Activated T-cell treated with anti-CD3 and anti-CD28 coated beads, Interleukin-2, amount 50 U/mL, for 24 hours (primary cell): ENCODE measurements around the gene GABRB1.
"Not testable (repeated sequence)": the region's sequence is repeated elsewhere in the genome, so short reads cannot be mapped to it uniquely, and the experiment has no call there.

Experiments
- DNase-seq: peaks from one replicate; pipeline ENCODE4 v3.0.0-alpha.2; 2020
- H3K27ac Mint-ChIP-seq: 2 replicates; pipeline ENCODE4 v1.8.0; 2020; ENCODE audit warnings: mild to moderate bottlenecking, mixed read lengths
- H3K27me3 Mint-ChIP-seq: 2 replicates; pipeline ENCODE4 v1.8.0; 2020; ENCODE audit warnings: mixed read lengths
- H3K36me3 Mint-ChIP-seq: 2 replicates; pipeline ENCODE4 v1.8.0; 2020; ENCODE audit warnings: low read depth, mixed read lengths
- H3K4me1 Mint-ChIP-seq: 2 replicates; pipeline ENCODE4 v1.8.0; 2020; ENCODE audit warnings: low read depth, mixed read lengths
- H3K4me3 Mint-ChIP-seq: 2 replicates; pipeline ENCODE4 v1.8.0; 2020; ENCODE audit warnings: mild to moderate bottlenecking, moderate library complexity, mixed read lengths
- H3K9me3 Mint-ChIP-seq: 2 replicates; pipeline ENCODE4 v1.8.0; 2020; ENCODE audit warnings: mixed read lengths

The GABRB1 gene

GRCh38 chr4:47290873-47291272 is 259.5 kb downstream of the GABRB1 start:
- not testable (repeated sequence) for DNase-seq, H3K4me3 Mint-ChIP-seq, H3K4me1 Mint-ChIP-seq, H3K9me3 Mint-ChIP-seq, H3K36me3 Mint-ChIP-seq, H3K27ac Mint-ChIP-seq
- H3K27me3 Mint-ChIP-seq: peaks cover 25% of the 10 kb centered on the region

GRCh38 chr4:47309165-47309564 is 277.8 kb downstream of the GABRB1 start:
- no peak for DNase-seq
- Mint-ChIP-seq H3K4me1 (no peaks in the 10 kb centered on the region), H3K27me3 (peaks cover 24% of the 10 kb centered on the region), H3K9me3 (no peaks in the 10 kb centered on the region), H3K27ac (no peak overlapping the region), H3K36me3 (no peaks in the 10 kb centered on the region), H3K4me3 (no peak overlapping the region)

GRCh38 chr4:47312170-47312569 is 280.8 kb downstream of the GABRB1 start:
- no peak overlapping the region for H3K4me3 Mint-ChIP-seq
- no peak for DNase-seq
- H3K27me3 Mint-ChIP-seq: peaks cover 28% of the 10 kb centered on the region
- peaks cover 4% of the 10 kb centered on the region for H3K4me1 Mint-ChIP-seq
- no peak overlapping the region for H3K27ac Mint-ChIP-seq
- no peaks in the 10 kb centered on the region for H3K36me3 Mint-ChIP-seq
- no peaks in the 10 kb centered on the region for H3K9me3 Mint-ChIP-seq

GRCh38 chr4:47313384-47313783 is 282.0 kb downstream of the GABRB1 start:
- H3K27me3 Mint-ChIP-seq: peaks cover 29% of the 10 kb centered on the region
- no peak overlapping the region for H3K27ac Mint-ChIP-seq
- no peaks in the 10 kb centered on the region for H3K36me3 Mint-ChIP-seq
- H3K4me1 Mint-ChIP-seq: peaks cover 4% of the 10 kb centered on the region
- H3K4me3 Mint-ChIP-seq: no peak overlapping the region
- no peaks in the 10 kb centered on the region for H3K9me3 Mint-ChIP-seq
- DNase-seq: no peak

GRCh38 chr4:47315346-47315745 is 284.0 kb downstream of the GABRB1 start:
- no peak for DNase-seq
- H3K27ac Mint-ChIP-seq: no peak overlapping the region
- no peaks in the 10 kb centered on the region for H3K9me3 Mint-ChIP-seq
- peaks cover 4% of the 10 kb centered on the region for H3K4me1 Mint-ChIP-seq
- no peaks in the 10 kb centered on the region for H3K36me3 Mint-ChIP-seq
- no peak overlapping the region for H3K4me3 Mint-ChIP-seq
- peaks cover 32% of the 10 kb centered on the region for H3K27me3 Mint-ChIP-seq

GRCh38 chr4:47326025-47326424 is 294.7 kb downstream of the GABRB1 start:
- Mint-ChIP-seq H3K27me3 (peaks cover 26% of the 10 kb centered on the region), H3K4me3 (no peak overlapping the region), H3K4me1 (no peaks in the 10 kb centered on the region), H3K9me3 (no peaks in the 10 kb centered on the region), H3K36me3 (no peaks in the 10 kb centered on the region), H3K27ac (no peak overlapping the region)
- no peak for DNase-seq

GRCh38 chr4:47330866-47331265 is 299.5 kb downstream of the GABRB1 start:
- peaks cover 24% of the 10 kb centered on the region for H3K27me3 Mint-ChIP-seq
- H3K4me3 Mint-ChIP-seq: no peak overlapping the region
- DNase-seq: no peak
- no peaks in the 10 kb centered on the region for H3K36me3 Mint-ChIP-seq
- H3K27ac Mint-ChIP-seq: no peak overlapping the region
- H3K4me1 Mint-ChIP-seq: no peaks in the 10 kb centered on the region
- no peaks in the 10 kb centered on the region for H3K9me3 Mint-ChIP-seq

- Mint-ChIP-seq H3K27me3 (peaks cover 32% of the 10 kb centered on the region), H3K36me3 (no peaks in the 10 kb centered on the region), H3K9me3 (no peaks in the 10 kb centered on the region), H3K4me1 (no peaks in the 10 kb centered on the region), H3K4me3 (no peak overlapping the region), H3K27ac (no peak overlapping the region)
- DNase-seq: no peak
These were observed 303.3 kb downstream of the GABRB1 start for GRCh38 chr4:47334652-47335051.

- Mint-ChIP-seq H3K27me3 (peaks cover 33% of the 10 kb centered on the region), H3K27ac (no peak overlapping the region), H3K4me3 (no peak overlapping the region), H3K36me3 (no peaks in the 10 kb centered on the region), H3K4me1 (no peaks in the 10 kb centered on the region), H3K9me3 (no peaks in the 10 kb centered on the region)
- no peak for DNase-seq
These were observed 306.5 kb downstream of the GABRB1 start for GRCh38 chr4:47337893-47338292.

GRCh38 chr4:47340914-47341313 is 309.5 kb downstream of the GABRB1 start:
- Mint-ChIP-seq H3K9me3 (no peaks in the 10 kb centered on the region), H3K4me3 (no peak overlapping the region), H3K27ac (no peak overlapping the region), H3K36me3 (no peaks in the 10 kb centered on the region), H3K4me1 (no peaks in the 10 kb centered on the region), H3K27me3 (peaks cover 29% of the 10 kb centered on the region)
- DNase-seq: no peak

GRCh38 chr4:47342796-47343195 is 311.4 kb downstream of the GABRB1 start:
- no peak overlapping the region for H3K4me3 Mint-ChIP-seq
- H3K9me3 Mint-ChIP-seq: no peaks in the 10 kb centered on the region
- H3K27me3 Mint-ChIP-seq: peaks cover 20% of the 10 kb centered on the region
- no peaks in the 10 kb centered on the region for H3K4me1 Mint-ChIP-seq
- no peak for DNase-seq
- no peak overlapping the region for H3K27ac Mint-ChIP-seq
- H3K36me3 Mint-ChIP-seq: no peaks in the 10 kb centered on the region

GRCh38 chr4:47349326-47349725 is 318.0 kb downstream of the GABRB1 start:
- H3K27me3 Mint-ChIP-seq: peaks cover 16% of the 10 kb centered on the region
- H3K4me3 Mint-ChIP-seq: no peak overlapping the region
- H3K9me3 Mint-ChIP-seq: no peaks in the 10 kb centered on the region
- no peak for DNase-seq
- H3K36me3 Mint-ChIP-seq: no peaks in the 10 kb centered on the region
- H3K27ac Mint-ChIP-seq: no peak overlapping the region
- H3K4me1 Mint-ChIP-seq: no peaks in the 10 kb centered on the region

GRCh38 chr4:47355568-47355967 is 324.2 kb downstream of the GABRB1 start:
- no peaks in the 10 kb centered on the region for H3K4me1 Mint-ChIP-seq
- peaks cover 15% of the 10 kb centered on the region for H3K27me3 Mint-ChIP-seq
- H3K4me3 Mint-ChIP-seq: no peak overlapping the region
- no peaks in the 10 kb centered on the region for H3K9me3 Mint-ChIP-seq
- no peak for DNase-seq
- no peaks in the 10 kb centered on the region for H3K36me3 Mint-ChIP-seq
- H3K27ac Mint-ChIP-seq: no peak overlapping the region

GRCh38 chr4:47359891-47360290 is 328.5 kb downstream of the GABRB1 start:
- Mint-ChIP-seq H3K36me3 (no peaks in the 10 kb centered on the region), H3K9me3 (no peaks in the 10 kb centered on the region), H3K27me3 (peaks cover 29% of the 10 kb centered on the region), H3K4me1 (no peaks in the 10 kb centered on the region), H3K4me3 (no peak overlapping the region), H3K27ac (no peak overlapping the region)
- no peak for DNase-seq

GRCh38 chr4:47367761-47368160 is 336.4 kb downstream of the GABRB1 start:
- Mint-ChIP-seq H3K27me3 (peaks cover 9% of the 10 kb centered on the region), H3K9me3 (no peaks in the 10 kb centered on the region), H3K27ac (no peak overlapping the region), H3K4me3 (no peak overlapping the region), H3K4me1 (no peaks in the 10 kb centered on the region), H3K36me3 (no peaks in the 10 kb centered on the region)
- DNase-seq: no peak

GRCh38 chr4:47368211-47368610 is 336.8 kb downstream of the GABRB1 start:
- no peaks in the 10 kb centered on the region for H3K36me3 Mint-ChIP-seq
- no peaks in the 10 kb centered on the region for H3K4me1 Mint-ChIP-seq
- DNase-seq: no peak
- H3K27ac Mint-ChIP-seq: no peak overlapping the region
- peaks cover 9% of the 10 kb centered on the region for H3K27me3 Mint-ChIP-seq
- H3K4me3 Mint-ChIP-seq: no peak overlapping the region
- H3K9me3 Mint-ChIP-seq: no peaks in the 10 kb centered on the region
